Memory B cell (primary cell): ENCODE data around the gene CHN2.

Source experiments
- ATAC-seq: fragments of 150-1000 bp; cut with Tn5 transposase; 2 replicates; pipeline ENCODE4 v1.10.0; 2021; ENCODE audit warnings: low read depth, mild to moderate bottlenecking, moderate library complexity
- DNase-seq, 2 donors: peaks; one replicate each; pipeline ENCODE4 v3.0.0; 2022; ENCODE audit warnings: low spot score in 2 of 2
- H3K27ac Mint-ChIP-seq: one replicate; pipeline ENCODE4 v1.8.0; 2022; ENCODE audit warnings: mild to moderate bottlenecking, moderate library complexity, mixed read lengths
- H3K27me3 Mint-ChIP-seq: one replicate; pipeline ENCODE4 v1.8.0; 2022; ENCODE audit warnings: mixed read lengths
- H3K36me3 Mint-ChIP-seq: one replicate; pipeline ENCODE4 v1.8.0; 2022; ENCODE audit warnings: mild to moderate bottlenecking, mixed read lengths
- H3K4me1 Mint-ChIP-seq: one replicate; pipeline ENCODE4 v1.8.0; 2022; ENCODE audit warnings: mixed read lengths
- H3K4me3 Mint-ChIP-seq: one replicate; pipeline ENCODE4 v1.8.0; 2022; ENCODE audit warnings: mild to moderate bottlenecking, moderate library complexity, mixed read lengths
- H3K9me3 Mint-ChIP-seq: one replicate; pipeline ENCODE4 v1.8.0; 2022; ENCODE audit warnings: mixed read lengths

Gene CHN2

GRCh38 chr7:29353810-29354209 lies 159.2 kb downstream of the CHN2 start:
- H3K4me3 Mint-ChIP-seq = no peak overlapping the region
- no peak overlapping the region for H3K27ac Mint-ChIP-seq

GRCh38 chr7:29354340-29354739 lies 159.8 kb downstream of the CHN2 start:
- H3K36me3 Mint-ChIP-seq = no peaks in the 10 kb centered on the region
- peaks cover 10% of the 10 kb centered on the region for H3K27me3 Mint-ChIP-seq
- H3K27ac Mint-ChIP-seq = no peak overlapping the region
- DNase-seq (no peak), ATAC-seq (no peak)
- no peak overlapping the region for H3K4me3 Mint-ChIP-seq
- H3K9me3 Mint-ChIP-seq = peaks cover 1% of the 10 kb centered on the region
- peaks cover 2% of the 10 kb centered on the region for H3K4me1 Mint-ChIP-seq

More at GRCh38 chr7:29353810-29354209, 159.2 kb downstream of the CHN2 start:
- H3K9me3 Mint-ChIP-seq = peaks cover 1% of the 10 kb centered on the region
- DNase-seq (no peak), ATAC-seq (no peak)
- H3K36me3 Mint-ChIP-seq = no peaks in the 10 kb centered on the region
- H3K4me1 Mint-ChIP-seq = peaks cover 2% of the 10 kb centered on the region
- peaks cover 8% of the 10 kb centered on the region for H3K27me3 Mint-ChIP-seq

- Mint-ChIP-seq H3K27ac (no peak overlapping the region), H3K4me1 (peaks cover 2% of the 10 kb centered on the region), H3K9me3 (peaks cover 1% of the 10 kb centered on the region), H3K4me3 (no peak overlapping the region), H3K36me3 (no peaks in the 10 kb centered on the region), H3K27me3 (peaks cover 10% of the 10 kb centered on the region)
- ATAC-seq (no peak), DNase-seq (no peak)
These were observed 160.8 kb downstream of the CHN2 start for GRCh38 chr7:29355388-29355787.

GRCh38 chr7:29356631-29357030 lies 162.1 kb downstream of the CHN2 start:
- no peaks in the 10 kb centered on the region for H3K36me3 Mint-ChIP-seq
- H3K27ac Mint-ChIP-seq = no peak overlapping the region
- peaks cover 1% of the 10 kb centered on the region for H3K9me3 Mint-ChIP-seq
- peaks cover 9% of the 10 kb centered on the region for H3K27me3 Mint-ChIP-seq
- peaks cover 2% of the 10 kb centered on the region for H3K4me1 Mint-ChIP-seq
- no peak for DNase-seq
- ATAC-seq = no peak
- no peak overlapping the region for H3K4me3 Mint-ChIP-seq

GRCh38 chr7:29359482-29360093 lies 165.0 kb downstream of the CHN2 start:
- DNase-seq (no peak), ATAC-seq (no peak)
- Mint-ChIP-seq H3K4me1 (no peaks in the 10 kb centered on the region), H3K36me3 (no peaks in the 10 kb centered on the region), H3K4me3 (no peak overlapping the region), H3K9me3 (no peaks in the 10 kb centered on the region), H3K27me3 (peaks cover 8% of the 10 kb centered on the region), H3K27ac (no peak overlapping the region)

- Mint-ChIP-seq H3K9me3 (no peaks in the 10 kb centered on the region), H3K4me3 (no peak overlapping the region), H3K27me3 (peaks cover 8% of the 10 kb centered on the region), H3K27ac (no peak overlapping the region), H3K36me3 (no peaks in the 10 kb centered on the region), H3K4me1 (no peaks in the 10 kb centered on the region)
- ATAC-seq (no peak), DNase-seq (no peak)
These were observed 166.4 kb downstream of the CHN2 start for GRCh38 chr7:29360633-29361625.

GRCh38 chr7:29362380-29362779 lies 167.8 kb downstream of the CHN2 start:
- no peaks in the 10 kb centered on the region for H3K9me3 Mint-ChIP-seq
- no peak overlapping the region for H3K4me3 Mint-ChIP-seq
- H3K36me3 Mint-ChIP-seq = no peaks in the 10 kb centered on the region
- DNase-seq = no peak
- no peak for ATAC-seq
- no peaks in the 10 kb centered on the region for H3K4me1 Mint-ChIP-seq
- no peak overlapping the region for H3K27ac Mint-ChIP-seq
- peaks cover 5% of the 10 kb centered on the region for H3K27me3 Mint-ChIP-seq

- H3K36me3 Mint-ChIP-seq = no peaks in the 10 kb centered on the region
These were observed 169.3 kb downstream of the CHN2 start for GRCh38 chr7:29363636-29364425.

GRCh38 chr7:29364661-29365060 lies 170.1 kb downstream of the CHN2 start:
- Mint-ChIP-seq H3K4me3 (no peak overlapping the region), H3K36me3 (no peaks in the 10 kb centered on the region), H3K4me1 (no peaks in the 10 kb centered on the region), H3K27me3 (peaks cover 1% of the 10 kb centered on the region), H3K9me3 (no peaks in the 10 kb centered on the region), H3K27ac (no peak overlapping the region)
- ATAC-seq (no peak), DNase-seq (no peak)

More at GRCh38 chr7:29363636-29364425, 169.3 kb downstream of the CHN2 start:
- no peaks in the 10 kb centered on the region for H3K9me3 Mint-ChIP-seq
- H3K4me3 Mint-ChIP-seq = no peak overlapping the region
- H3K27me3 Mint-ChIP-seq = peaks cover 3% of the 10 kb centered on the region
- H3K4me1 Mint-ChIP-seq = no peaks in the 10 kb centered on the region
- ATAC-seq (no peak), DNase-seq (no peak)
- H3K27ac Mint-ChIP-seq = no peak overlapping the region

- no peak overlapping the region for H3K4me3 Mint-ChIP-seq
- no peak overlapping the region for H3K27ac Mint-ChIP-seq
- no peaks in the 10 kb centered on the region for H3K36me3 Mint-ChIP-seq
- no peak for ATAC-seq
- no peaks in the 10 kb centered on the region for H3K9me3 Mint-ChIP-seq
- no peak for DNase-seq
- H3K27me3 Mint-ChIP-seq = peaks cover 1% of the 10 kb centered on the region
- no peaks in the 10 kb centered on the region for H3K4me1 Mint-ChIP-seq
These were observed 170.8 kb downstream of the CHN2 start for GRCh38 chr7:29365423-29365822.

GRCh38 chr7:29367784-29368183 lies 173.2 kb downstream of the CHN2 start:
- DNase-seq (no peak), ATAC-seq (no peak)
- Mint-ChIP-seq H3K36me3 (no peaks in the 10 kb centered on the region), H3K27ac (no peak overlapping the region), H3K9me3 (no peaks in the 10 kb centered on the region), H3K27me3 (no peaks in the 10 kb centered on the region), H3K4me1 (no peaks in the 10 kb centered on the region), H3K4me3 (no peak overlapping the region)

- Mint-ChIP-seq H3K27ac (no peak overlapping the region), H3K4me1 (no peaks in the 10 kb centered on the region), H3K4me3 (no peak overlapping the region), H3K27me3 (no peaks in the 10 kb centered on the region), H3K9me3 (no peaks in the 10 kb centered on the region), H3K36me3 (no peaks in the 10 kb centered on the region)
- ATAC-seq (no peak), DNase-seq (no peak)
These were observed 175.4 kb downstream of the CHN2 start for GRCh38 chr7:29369909-29370488.

GRCh38 chr7:29370531-29371314 lies 176.1 kb downstream of the CHN2 start:
- DNase-seq (no peak), ATAC-seq (no peak)
- H3K27ac Mint-ChIP-seq = no peak overlapping the region
- H3K9me3 Mint-ChIP-seq = no peaks in the 10 kb centered on the region
- no peaks in the 10 kb centered on the region for H3K36me3 Mint-ChIP-seq
- no peaks in the 10 kb centered on the region for H3K4me1 Mint-ChIP-seq
- no peak overlapping the region for H3K4me3 Mint-ChIP-seq
- H3K27me3 Mint-ChIP-seq = no peaks in the 10 kb centered on the region
